HUES6 (cell line): Measurements from ENCODE around the gene NLRP3.
"Not testable (repeated sequence)": the region's sequence is repeated elsewhere in the genome, so short reads cannot be mapped to it uniquely, and the experiment has no call there.

Source experiments
- H3K27ac ChIP-seq: 2 replicates; pipeline ENCODE4 v1.7.0; 2013; ENCODE audit warnings: low read depth, mild to moderate bottlenecking, low read length, inconsistent platforms
- H3K27me3 ChIP-seq: 2 replicates; pipeline ENCODE4 v1.6.1; 2013; ENCODE audit warnings: low read length; ENCODE audit not compliant: control insufficient read depth, insufficient read depth
- H3K36me3 ChIP-seq: 2 replicates; pipeline ENCODE4 v1.6.1; 2013; ENCODE audit warnings: low read length; ENCODE audit not compliant: control insufficient read depth, insufficient read depth
- H3K4me1 ChIP-seq: 2 replicates; pipeline ENCODE4 v1.6.1; 2013; ENCODE audit warnings: low read length; ENCODE audit not compliant: control insufficient read depth, insufficient read depth
- H3K4me3 ChIP-seq: 2 replicates; pipeline ENCODE4 v1.5.1; 2013; ENCODE audit warnings: low read depth, low read length
- H3K9ac ChIP-seq: one replicate; pipeline ENCODE4 v1.6.1; 2013; ENCODE audit warnings: mild to moderate bottlenecking, low read length
- H3K9me3 ChIP-seq: 2 replicates; pipeline ENCODE4 v1.6.1; 2013; ENCODE audit warnings: low read depth, low read length; ENCODE audit not compliant: control insufficient read depth, insufficient read depth

The NLRP3 gene

GRCh38 chr1:247392088-247392487 is 23.9 kb upstream of the NLRP3 start:
- H3K9ac ChIP-seq = no peak overlapping the region
- peaks cover 11% of the 10 kb centered on the region for H3K27me3 ChIP-seq
- peaks cover 9% of the 10 kb centered on the region for H3K4me1 ChIP-seq
- H3K9me3 ChIP-seq = no peaks in the 10 kb centered on the region
- no peak overlapping the region for H3K4me3 ChIP-seq
- H3K27ac ChIP-seq = no peak overlapping the region
- H3K36me3 ChIP-seq = no peaks in the 10 kb centered on the region

GRCh38 chr1:247395075-247395474 is 20.9 kb upstream of the NLRP3 start:
- not testable (repeated sequence) for H3K4me1 ChIP-seq, H3K27ac ChIP-seq, H3K4me3 ChIP-seq, H3K9me3 ChIP-seq, H3K9ac ChIP-seq, H3K27me3 ChIP-seq, H3K36me3 ChIP-seq

- no peak overlapping the region for H3K4me3 ChIP-seq
- H3K9me3 ChIP-seq = no peaks in the 10 kb centered on the region
- no peak overlapping the region for H3K27ac ChIP-seq
- no peaks in the 10 kb centered on the region for H3K27me3 ChIP-seq
- H3K36me3 ChIP-seq = no peaks in the 10 kb centered on the region
- H3K9ac ChIP-seq = no peak overlapping the region
- H3K4me1 ChIP-seq = no peaks in the 10 kb centered on the region
Observed at GRCh38 chr1:247400685-247401084, 15.3 kb upstream of the NLRP3 start.

- Histone ChIP-seq H3K9ac (no peak overlapping the region), H3K4me1 (no peaks in the 10 kb centered on the region), H3K36me3 (no peaks in the 10 kb centered on the region), H3K4me3 (no peak overlapping the region), H3K27ac (no peak overlapping the region), H3K27me3 (no peaks in the 10 kb centered on the region), H3K9me3 (0 out of 2 replicates have a peak, but pooled peaks cover 3% of the 10 kb centered on the region)
Observed at GRCh38 chr1:247401310-247402119, 14.5 kb upstream of the NLRP3 start.

GRCh38 chr1:247402120-247402675 is 13.8 kb upstream of the NLRP3 start:
- H3K27ac ChIP-seq = no peak overlapping the region
- no peaks in the 10 kb centered on the region for H3K4me1 ChIP-seq
- no peaks in the 10 kb centered on the region for H3K36me3 ChIP-seq
- no peaks in the 10 kb centered on the region for H3K27me3 ChIP-seq
- no peak overlapping the region for H3K4me3 ChIP-seq
- no peak overlapping the region for H3K9ac ChIP-seq
- 0 out of 2 replicates have a peak, but pooled peaks cover 3% of the 10 kb centered on the region for H3K9me3 ChIP-seq

GRCh38 chr1:247406014-247406656 is 9.8 kb upstream of the NLRP3 start:
- no peak overlapping the region for H3K9ac ChIP-seq
- H3K27me3 ChIP-seq = no peaks in the 10 kb centered on the region
- 0 out of 2 replicates have a peak, but pooled peaks cover 3% of the 10 kb centered on the region for H3K9me3 ChIP-seq
- H3K27ac ChIP-seq = no peak overlapping the region
- no peaks in the 10 kb centered on the region for H3K4me1 ChIP-seq
- no peak overlapping the region for H3K4me3 ChIP-seq
- H3K36me3 ChIP-seq = no peaks in the 10 kb centered on the region

GRCh38 chr1:247407180-247407616 is 8.8 kb upstream of the NLRP3 start:
- no peak overlapping the region for H3K27ac ChIP-seq
- no peaks in the 10 kb centered on the region for H3K27me3 ChIP-seq
- H3K9me3 ChIP-seq = 0 out of 2 replicates have a peak, but pooled peaks cover 3% of the 10 kb centered on the region
- H3K4me3 ChIP-seq = no peak overlapping the region
- no peak overlapping the region for H3K9ac ChIP-seq
- no peaks in the 10 kb centered on the region for H3K4me1 ChIP-seq
- no peaks in the 10 kb centered on the region for H3K36me3 ChIP-seq

GRCh38 chr1:247408100-247408499 is 7.9 kb upstream of the NLRP3 start:
- Histone ChIP-seq H3K27ac (no peak overlapping the region), H3K9me3 (0 out of 2 replicates have a peak, but pooled peaks cover 3% of the 10 kb centered on the region), H3K27me3 (no peaks in the 10 kb centered on the region), H3K9ac (no peak overlapping the region), H3K36me3 (no peaks in the 10 kb centered on the region), H3K4me1 (no peaks in the 10 kb centered on the region), H3K4me3 (no peak overlapping the region)

- Histone ChIP-seq H3K9ac (no peak overlapping the region), H3K4me1 (no peaks in the 10 kb centered on the region)
Observed at GRCh38 chr1:247409869-247410544, 6.0 kb upstream of the NLRP3 start.

GRCh38 chr1:247411621-247412327 is 4.2 kb upstream of the NLRP3 start:
- Histone ChIP-seq H3K27me3 (no peaks in the 10 kb centered on the region), H3K9ac (no peak overlapping the region), H3K27ac (no peak overlapping the region), H3K36me3 (no peaks in the 10 kb centered on the region), H3K4me1 (no peaks in the 10 kb centered on the region), H3K9me3 (no peaks in the 10 kb centered on the region), H3K4me3 (no peak overlapping the region)

More at GRCh38 chr1:247409869-247410544, 6.0 kb upstream of the NLRP3 start:
- Histone ChIP-seq H3K27ac (no peak overlapping the region), H3K36me3 (no peaks in the 10 kb centered on the region), H3K27me3 (no peaks in the 10 kb centered on the region), H3K4me3 (no peak overlapping the region), H3K9me3 (0 out of 2 replicates have a peak, but pooled peaks cover 3% of the 10 kb centered on the region)
